H1 (cell line): Measurements from ENCODE around the gene CRKL. TPM values are rescaled to one million over a fixed set of nuclear protein-coding genes. Genes with fewer than 3 reads are reported as not detected.

Experiments used
- CTCF ChIA-PET: fragments of 300-600 bp; sonication (Branson Sonifier 250); formaldehyde crosslinking; loops from one replicate; lab custom pipeline; 2021; ENCODE audit not compliant: partially characterized antibody; lab: Charles Lee
- POLR2A ChIA-PET: fragments of 300-600 bp; sonication (Branson Sonifier 250); formaldehyde crosslinking; loops from one replicate; lab custom pipeline; 2021; ENCODE audit warnings: inconsistent platforms; ENCODE audit not compliant: partially characterized antibody; lab: Charles Lee
- DNase-seq, 2 experiments: peaks; one replicate each; pipeline versions ENCODE4 v3.0.0 to v3.0.0-alpha.2; 2010 to 2022; ENCODE audit warnings: low spot score in 2 of 2, low read depth in 1 of 2, mixed read lengths in 1 of 2
- FAIRE-seq: peaks from 2 replicates; lab custom pipeline; 2011; peaks lifted over from hg19 to GRCh38; lab: Jason Lieb, UNC
- H2AFZ ChIP-seq: 2 replicates; pipeline ENCODE4 v1.8.1; 2012; ENCODE audit warnings: low read length, inconsistent platforms
- H2AK5ac ChIP-seq: 2 replicates; pipeline ENCODE4 v1.6.1; 2013; ENCODE audit warnings: low read depth, low read length
- H2BK120ac ChIP-seq: replicated peaks from 2 replicates; pipeline ENCODE3; 2013; ENCODE audit warnings: low read depth, low read length, inconsistent platforms
- H2BK12ac ChIP-seq: 2 replicates; pipeline ENCODE4 v1.6.1; 2013; ENCODE audit warnings: low read depth, low read length
- H2BK15ac ChIP-seq: 2 replicates; pipeline ENCODE4 v1.6.1; 2013; ENCODE audit warnings: low read length
- H2BK20ac ChIP-seq: 2 replicates; pipeline ENCODE4 v1.6.1; 2013; ENCODE audit warnings: low read length
- H2BK5ac ChIP-seq: 2 replicates; pipeline ENCODE4 v1.6.1; 2013; ENCODE audit warnings: low read depth, low read length
- H3K14ac ChIP-seq: 2 replicates; pipeline ENCODE4 v1.6.1; 2013; ENCODE audit warnings: inconsistent platforms; ENCODE audit not compliant: insufficient read length
- H3K18ac ChIP-seq: 2 replicates; pipeline ENCODE4 v1.6.1; 2013; ENCODE audit warnings: low read length; ENCODE audit errors: extremely low read depth
- H3K23ac ChIP-seq: 2 replicates; pipeline ENCODE4 v1.6.1; 2013; ENCODE audit warnings: inconsistent platforms; ENCODE audit not compliant: insufficient read length
- H3K23me2 ChIP-seq: 2 replicates; pipeline ENCODE4 v1.6.1; 2013; ENCODE audit warnings: low read depth, low read length
- H3K27ac ChIP-seq: 2 replicates; pipeline ENCODE4 v1.6.1; 2011; ENCODE audit warnings: low read depth, low read length, inconsistent platforms
- H3K27me3 ChIP-seq, 4 experiments: replicated peaks in 1 of 4; 1 replicate in 1 of 4; 2 replicates in 3 of 4; pipeline versions ENCODE4 v1.6.1 to v1.8.1; 2011 to 2013; ENCODE audit warnings: low read length in 3 of 4, mild to moderate bottlenecking in 3 of 4, inconsistent platforms in 2 of 4, mixed read lengths in 2 of 4, moderate library complexity in 1 of 4; ENCODE audit not compliant: control insufficient read depth in 3 of 4, insufficient read depth in 3 of 4; ENCODE audit errors: extremely low read depth in 1 of 4
- H3K36me3 ChIP-seq, 4 experiments: 2 replicates each; pipeline versions ENCODE4 v1.6.1 to v1.8.1; 2011 to 2013; ENCODE audit warnings: mild to moderate bottlenecking in 4 of 4, low read length in 3 of 4, moderate library complexity in 2 of 4, control low read depth in 1 of 4, inconsistent platforms in 1 of 4; ENCODE audit not compliant: insufficient read depth in 4 of 4, control insufficient read depth in 2 of 4
- H3K4ac ChIP-seq: replicated peaks from 2 replicates; pipeline ENCODE3; 2013; ENCODE audit warnings: low read length, low read depth, mixed read lengths, inconsistent platforms; ENCODE audit not compliant: insufficient read length
- H3K4me1 ChIP-seq, 4 experiments: replicated peaks in 1 of 4; 1 replicate in 1 of 4; 2 replicates in 3 of 4; pipeline versions ENCODE4 v1.6.1 to v1.8.1; 2011 to 2013; ENCODE audit warnings: low read length in 3 of 4, inconsistent platforms in 2 of 4, mixed read lengths in 1 of 4; ENCODE audit not compliant: insufficient read depth in 4 of 4, control insufficient read depth in 3 of 4
- H3K4me2 ChIP-seq, 2 experiments: 2 replicates each; pipeline versions ENCODE4 v1.6.1 to v1.8.1; 2011 to 2013; ENCODE audit warnings: low read depth in 2 of 2, low read length in 2 of 2, control low read depth in 1 of 2, inconsistent platforms in 1 of 2, mild to moderate bottlenecking in 1 of 2; ENCODE audit not compliant: insufficient read depth in 1 of 2
- H3K4me3 ChIP-seq, 4 experiments: fragments of 200-600, 300-600 bp in 1 of 4; sonication (generic), shearing (Covaris generic), sonication (Bioruptor Twin) in 1 of 4; 2 replicates each; pipeline versions ENCODE4 v1.5.1 to v1.8.1; 2011 to 2016; ENCODE audit warnings: low read length in 4 of 4, low read depth in 3 of 4, control low read depth in 2 of 4, inconsistent platforms in 2 of 4, mild to moderate bottlenecking in 2 of 4, mixed read lengths in 1 of 4, moderate library complexity in 1 of 4; ENCODE audit not compliant: insufficient read depth in 2 of 4; ENCODE audit errors: extremely low read depth in 1 of 4
- H3K56ac ChIP-seq: replicated peaks from 2 replicates; pipeline ENCODE3; 2013; ENCODE audit warnings: low read depth, mild to moderate bottlenecking, mixed read lengths, low read length, inconsistent platforms; ENCODE audit not compliant: insufficient read length
- H3K79me1 ChIP-seq: 2 replicates; pipeline ENCODE4 v1.6.1; 2013; ENCODE audit warnings: low read depth, low read length, control low read depth
- H3K79me2 ChIP-seq, 2 experiments: 2 replicates each; pipeline versions ENCODE4 v1.6.1 to v1.8.1; 2012 to 2013; ENCODE audit warnings: low read length in 2 of 2, mild to moderate bottlenecking in 2 of 2, inconsistent platforms in 1 of 2; ENCODE audit not compliant: insufficient read depth in 2 of 2, control insufficient read depth in 1 of 2
- H3K9ac ChIP-seq, 4 experiments: replicated peaks in 1 of 4; 1 replicate in 1 of 4; 2 replicates in 3 of 4; pipeline versions ENCODE4 v1.6.1 to v1.8.1; 2011 to 2013; ENCODE audit warnings: low read depth in 3 of 4, low read length in 3 of 4, control low read depth in 2 of 4, mild to moderate bottlenecking in 2 of 4, moderate library complexity in 2 of 4, inconsistent platforms in 1 of 4; ENCODE audit errors: extremely low read depth in 1 of 4
- H3K9me3 ChIP-seq, 2 experiments: 2 replicates each; pipeline versions ENCODE4 v1.6.1 to v1.8.1; 2012 to 2013; ENCODE audit warnings: mild to moderate bottlenecking in 2 of 2, moderate library complexity in 2 of 2, control low read depth in 1 of 2, inconsistent platforms in 1 of 2, low read depth in 1 of 2, low read length in 1 of 2, mixed read lengths in 1 of 2; ENCODE audit not compliant: insufficient read depth in 2 of 2
- H4K20me1 ChIP-seq, 2 experiments: replicated peaks in 1 of 2; 2 replicates each; pipeline versions ENCODE3 to v1.8.1; 2011 to 2013; ENCODE audit warnings: inconsistent platforms in 2 of 2, low read length in 2 of 2, mild to moderate bottlenecking in 1 of 2; ENCODE audit not compliant: insufficient read depth in 2 of 2, control insufficient read depth in 1 of 2
- H4K5ac ChIP-seq: 2 replicates; pipeline ENCODE4 v1.6.1; 2013; ENCODE audit warnings: low read length, low read depth, mixed read lengths, inconsistent platforms; ENCODE audit not compliant: insufficient read length
- H4K8ac ChIP-seq: 2 replicates; pipeline ENCODE4 v1.8.0; 2013; ENCODE audit warnings: mild to moderate bottlenecking, moderate library complexity, low read length, inconsistent platforms; ENCODE audit not compliant: insufficient read depth; ENCODE audit errors: extremely low read depth
- H4K91ac ChIP-seq: replicated peaks from 2 replicates; pipeline ENCODE3; 2013; ENCODE audit warnings: low read length, mixed read lengths, inconsistent platforms; ENCODE audit not compliant: insufficient read length
- BACH1 ChIP-seq: IDR thresholded peaks from 2 replicates; pipeline ENCODE4 v1.6.1; 2012; ENCODE audit warnings: low read length, improper control_type of control experiment
- CTBP2 ChIP-seq: IDR thresholded peaks from 2 replicates; pipeline ENCODE4 v1.7.0; 2011; ENCODE audit warnings: borderline replicate concordance, mild to moderate bottlenecking, moderate library complexity, mixed read lengths, low read length; ENCODE audit not compliant: insufficient read depth, insufficient read length
- EZH2 ChIP-seq: fragments of 200-600 bp; sonication (generic); IDR thresholded peaks from 2 replicates; pipeline ENCODE4 v1.7.1; 2012; ENCODE audit warnings: low read depth, mild to moderate bottlenecking, moderate library complexity, low read length, inconsistent platforms; ENCODE audit not compliant: severe bottlenecking
- HDAC2 ChIP-seq, 2 experiments: fragments of 300-600 bp in 1 of 2; sonication (generic) in 1 of 2; IDR thresholded peaks; 2 replicates each; pipeline ENCODE4 v1.6.1; 2011 to 2012; ENCODE audit warnings: low read depth in 2 of 2, low read length in 2 of 2, mild to moderate bottlenecking in 2 of 2, moderate library complexity in 2 of 2, borderline replicate concordance in 1 of 2, inconsistent platforms in 1 of 2
- NRF1 ChIP-seq: IDR thresholded peaks from 2 replicates; pipeline ENCODE4 v1.6.1; 2011; ENCODE audit warnings: mild to moderate bottlenecking, low read depth, low read length, improper control_type of control experiment
- ZNF274 ChIP-seq: IDR thresholded peaks from 2 replicates; pipeline ENCODE4 v1.7.0; 2012; ENCODE audit warnings: low read length, borderline replicate concordance; ENCODE audit errors: extremely low read depth
- WGBS, 2 experiments: shearing (Covaris generic) in 1 of 2; methylation state at CpG; one replicate each; pipeline versions ENCODE4 v1.1.6 to v1.1.7; 2013 to 2015; ENCODE audit warnings: low lambda C conversion rate in 2 of 2, mixed read lengths in 2 of 2, inconsistent platforms in 1 of 2, low coverage in 1 of 2, missing lambda C conversion rate in 1 of 2; ENCODE audit not compliant: insufficient replicate concordance in 2 of 2, insufficient coverage in 1 of 2, insufficient read length in 1 of 2; ENCODE audit errors: extremely low coverage in 1 of 2, missing lambda C conversion rate in 1 of 2; 5-methylcytosine and 5-hydroxymethylcytosine counted together
- polyA plus RNA-seq, 7 experiments: library from polyadenylated mRNA; depleted of rRNA in 3 of 7; stranded (reverse) in 5 of 7; unstranded in 2 of 7; fragments of >200 nt in 5 of 7; fragments of 200-250 nt in 2 of 7; gene quantifications; 1 replicate in 5 of 7; 2 replicates in 1 of 7; 4 replicates in 1 of 7; pipeline versions ENCODE4 v1.2.1 to v1.2.3, GENCODE V29; 2011 to 2013; ENCODE audit warnings: missing spikeins in 2 of 7, mixed read lengths in 2 of 7
- total RNA-seq: library from RNA; stranded (reverse); fragmentation: NEBNext Ultra II Directional; extraction: Animal tissue kit (Norgen Biotek cat#: 25700); gene quantifications from 2 replicates; pipeline ENCODE4 v1.2.1, GENCODE V29; 2021

The CRKL gene
- total and polyA plus RNA-seq, 2 of the 8 experiments (the other 6 are each of a cell fraction or from before 2014, with no cell fraction given), result 34.5 to 94.5 TPM

DNA sequence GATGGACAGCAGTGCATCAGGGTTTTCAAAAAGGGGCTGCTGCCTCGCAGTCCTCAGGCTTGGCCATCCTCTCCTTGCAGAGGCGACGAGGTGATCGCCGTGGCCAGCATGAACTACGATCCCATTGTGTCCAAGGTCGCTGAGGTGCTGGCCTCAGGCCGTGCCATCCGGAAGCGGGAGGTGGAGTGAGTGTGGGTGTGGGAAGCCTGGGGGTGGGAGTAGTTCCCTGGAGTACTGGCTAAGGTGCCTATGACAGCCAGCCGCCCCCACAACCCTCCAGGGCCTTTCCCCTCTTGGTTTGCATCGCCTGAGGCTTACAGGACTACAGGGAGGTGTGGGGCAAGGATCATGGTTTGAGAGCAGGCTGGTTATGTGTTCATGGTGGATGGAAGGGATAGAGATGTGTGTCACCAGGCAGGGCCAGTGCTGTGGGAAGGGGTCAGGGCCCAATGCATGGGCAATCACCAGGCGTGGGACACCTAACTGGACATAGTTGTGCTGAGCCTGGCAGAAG, 62.8 kb downstream of the CRKL start:
- Histone ChIP-seq H3K23ac (no peak overlapping the region), H3K18ac (peak overlapping the region; percentile 86), H3K9me3 (peaks cover 11 to 17% of the 10 kb centered on the region in 2 experiments), H4K8ac (peak overlapping the region; percentile 75), H3K27me3 (peaks cover 0 to 14% (median 7%) of the 10 kb centered on the region in 4 experiments; a peak in 5 of 7 replicates), H3K56ac (peak overlapping the region; percentile 37), H3K79me1 (no peaks in the 10 kb centered on the region), H3K27ac (no peak overlapping the region), H2BK12ac (peak overlapping the region; percentile 81; the same call in 1 of the 2 replicates), H3K79me2 (no peaks in the 10 kb centered on the region), H2BK120ac (no peak overlapping the region), H3K4me2 (peak overlapping the region; percentile 63 to 65), H2BK15ac (peak overlapping the region; percentile 81; the same call in 1 of the 2 replicates), H3K9ac (peak overlapping the region in 3 of 4 experiments; percentile 15 to 56 (median 49); a peak in 6 of 7 replicates), H2BK20ac (0 out of 2 replicates have a peak overlapping the region, but pooled peaks have one; percentile 3), H3K14ac (no peak overlapping the region), H3K4me1 (peaks cover 5 to 25% (median 8%) of the 10 kb centered on the region in 4 experiments; a peak in 6 of 7 replicates), H2AFZ (peak overlapping the region; percentile 3; the same call in 1 of the 2 replicates), H4K20me1 (peaks cover 0 to 1% of the 10 kb centered on the region in 2 experiments), H3K23me2 (peaks cover 8% of the 10 kb centered on the region), H2BK5ac (0 out of 2 replicates have a peak overlapping the region, but pooled peaks have one; percentile 49), H4K5ac (no peak overlapping the region), H3K36me3 (no peaks in the 10 kb centered on the region), H2AK5ac (peak overlapping the region; percentile 8; the same call in 1 of the 2 replicates), H4K91ac (peak overlapping the region; percentile 22), H3K4ac (no peak overlapping the region), H3K4me3 (peak overlapping the region; percentile 7 to 45 (median 16); a peak in 5 of 8 replicates)
- CTCF ChIA-PET, result interaction anchor here (0.7 to 2.5 kb wide), 3 partner anchors 9 to 203 kb away, joined by 3 to 10 read pairs (median 3); no protein-coding TSS in a partner anchor
- DNase-seq (no peak), FAIRE-seq (no peak)
- POLR2A ChIA-PET, result interaction anchor here (0.7 to 4.6 kb wide), 5 partner anchors 8 to 23 kb away, joined by 4 to 45 read pairs (median 6); partner anchors contain the start of genes AIFM3 and THAP7
- TF ChIP-seq EZH2, result no peak
- TF ChIP-seq BACH1, result no peak
- TF ChIP-seq CTBP2, result no peak
- no peak for TF ChIP-seq NRF1
- no peak for TF ChIP-seq ZNF274
- no peak for TF ChIP-seq HDAC2 (IDR thresholded peaks at IDR 0.05; ENCODE audit: borderline replicate concordance in 1 of 2, low read depth in 2 of 2, low read length in 2 of 2)
- WGBS, 2 experiments, result 88% methylated on average over 12 of the region's 13 CpGs; no CpG with 5 or more reads in 1 of the 2 experiments
